GM18517 (cell line): ENCODE data around the gene MEGF6.

Experiments
- ATAC-seq: cut with Tn5 transposase; IDR thresholded peaks from one replicate; pipeline ENCODE4 v1.9.1; 2021; ENCODE audit warnings: mild to moderate bottlenecking, moderate library complexity; ENCODE audit not compliant: unreplicated experiment

The MEGF6 gene

GRCh38 chr1:3495776-3496745, 115.2 kb downstream of the MEGF6 start:
- no peak for ATAC-seq

- ATAC-seq, result no peak
Measured at GRCh38 chr1:3494321-3495308, 116.7 kb downstream of the MEGF6 start.

- no peak for ATAC-seq
Measured at GRCh38 chr1:3492545-3493246, 118.6 kb downstream of the MEGF6 start.

- ATAC-seq, result no peak
Measured at GRCh38 chr1:3491291-3492246, 119.7 kb downstream of the MEGF6 start.

- no peak for ATAC-seq
Measured at GRCh38 chr1:3490046-3490745, 121.1 kb downstream of the MEGF6 start.

GRCh38 chr1:3488432-3488831, 122.9 kb downstream of the MEGF6 start:
- ATAC-seq, result no peak

- no peak for ATAC-seq
Measured at GRCh38 chr1:3485016-3485415, 126.3 kb downstream of the MEGF6 start.

- no peak for ATAC-seq
Measured at GRCh38 chr1:3483801-3484444, 127.4 kb downstream of the MEGF6 start.

GRCh38 chr1:3483380-3483779, 127.9 kb downstream of the MEGF6 start:
- no peak for ATAC-seq

GRCh38 chr1:3482378-3482849, 128.9 kb downstream of the MEGF6 start:
- ATAC-seq, result no peak

- ATAC-seq, result no peak
Measured at GRCh38 chr1:3481836-3482375, 129.4 kb downstream of the MEGF6 start.

GRCh38 chr1:3481046-3481445, 130.3 kb downstream of the MEGF6 start:
- ATAC-seq, result no peak

- no peak for ATAC-seq
Measured at GRCh38 chr1:3480369-3480719, 131.0 kb downstream of the MEGF6 start.

- ATAC-seq, result no peak
Measured at GRCh38 chr1:3479511-3480368, 131.6 kb downstream of the MEGF6 start.

GRCh38 chr1:3478187-3478586, 133.1 kb downstream of the MEGF6 start:
- ATAC-seq, result no peak

- no peak for ATAC-seq
Measured at GRCh38 chr1:3477241-3477995, 133.9 kb downstream of the MEGF6 start.

- ATAC-seq, result no peak
Measured at GRCh38 chr1:3476666-3477065, 134.6 kb downstream of the MEGF6 start.
